NCI-H69 (cell line): ENCODE measurements around the gene ZNF425.
"Not testable (repeated sequence)": the region's sequence is repeated elsewhere in the genome, so short reads cannot be mapped to it uniquely, and the experiment has no call there.

Experiments
- DNase-seq: peaks from one replicate; lab custom pipeline; 2025; lab: John Stamatoyannopoulos, UW

Gene ZNF425

DNA sequence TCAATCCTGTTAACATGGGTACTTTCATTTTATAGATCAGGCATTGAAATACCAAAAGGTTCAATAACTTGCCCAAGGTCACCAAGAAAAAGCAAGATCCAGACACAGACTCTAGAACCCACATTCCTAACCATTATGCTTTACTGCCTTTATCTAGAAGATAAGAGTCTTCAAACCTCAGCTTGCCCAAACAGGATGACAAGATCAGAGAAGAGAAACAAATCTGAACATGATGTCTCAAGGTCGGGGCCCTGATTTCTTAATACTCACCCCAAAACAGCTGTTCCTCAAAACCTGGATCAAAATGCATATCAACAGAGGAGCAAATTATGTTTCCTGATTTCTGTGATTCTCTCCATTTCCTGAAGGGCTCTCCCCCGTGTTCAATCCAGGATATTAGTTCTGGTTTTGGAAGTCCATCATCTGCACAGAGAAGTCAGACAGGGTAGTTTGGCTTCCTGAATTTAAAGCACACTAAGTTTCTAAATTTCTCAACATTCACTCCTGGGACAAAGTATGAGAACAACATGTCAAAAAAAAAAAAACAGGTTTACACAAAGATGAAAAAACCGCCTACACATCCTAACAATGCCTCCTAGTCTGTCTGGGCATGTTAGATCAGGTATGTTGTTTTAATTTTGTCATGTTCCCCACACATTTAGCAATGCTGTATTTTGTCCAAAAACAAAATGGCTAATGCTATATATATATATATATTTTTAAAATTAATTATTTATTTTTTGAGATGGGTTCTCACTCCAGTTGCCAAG, 51.8 kb downstream of the ZNF425 start:
- no peak for DNase-seq

DNA sequence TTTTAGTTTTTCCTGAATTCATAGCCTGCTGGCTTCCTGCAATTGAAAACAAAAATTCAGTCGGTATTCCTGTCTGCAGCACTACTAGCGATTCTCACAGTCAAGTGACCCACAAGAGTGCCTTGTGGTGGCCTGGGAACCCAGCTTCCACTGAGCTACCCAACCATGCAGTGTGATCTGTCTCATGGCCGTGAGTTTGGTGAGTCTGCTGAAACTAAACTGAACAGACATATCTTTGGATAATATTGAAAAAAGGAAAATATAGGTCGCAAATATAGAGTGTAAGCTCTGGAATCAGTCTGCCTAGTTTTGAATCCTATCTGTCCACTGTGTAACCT, 53.7 kb downstream of the ZNF425 start:
- no peak for DNase-seq

DNA sequence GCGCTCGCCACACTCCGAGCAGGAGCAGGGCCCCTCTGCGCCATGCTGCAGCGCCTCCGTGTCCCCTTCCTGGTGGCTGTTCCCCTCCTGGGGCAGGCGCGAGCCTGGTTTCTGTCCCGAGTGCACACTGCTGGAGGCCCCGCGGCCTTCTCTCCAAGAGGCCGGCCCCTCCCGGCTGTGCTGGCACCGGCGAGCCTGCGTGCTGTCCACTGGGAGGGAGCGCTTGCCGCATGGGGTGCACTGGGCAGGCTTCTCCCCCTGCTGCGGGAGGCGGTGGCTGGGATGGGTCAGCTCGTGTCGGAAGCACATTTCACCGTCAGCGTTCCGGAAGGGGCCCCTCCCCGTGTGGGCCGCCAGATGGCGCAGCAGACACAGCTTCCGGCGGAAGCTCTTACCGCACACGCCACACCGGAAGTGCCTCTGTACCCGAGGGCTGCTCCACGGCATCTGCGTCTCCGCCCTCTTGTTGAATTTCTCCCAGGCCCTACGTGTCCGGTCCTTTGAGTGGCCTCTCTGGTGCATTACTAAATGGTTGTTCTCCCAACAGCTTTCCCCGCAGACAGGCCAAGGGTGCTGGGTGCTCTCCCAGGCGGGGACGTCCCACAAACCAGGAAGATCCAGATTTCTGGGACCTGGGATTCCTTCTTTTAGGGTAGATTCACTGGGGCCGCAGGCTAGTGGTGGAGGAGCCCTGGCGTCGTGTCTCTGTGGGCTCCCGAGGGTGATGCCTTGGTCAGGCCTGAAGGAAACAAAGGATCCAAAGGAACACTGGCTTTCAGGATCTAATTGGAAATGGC, 54.3 kb downstream of the ZNF425 start:
- DNase-seq = no peak

DNA sequence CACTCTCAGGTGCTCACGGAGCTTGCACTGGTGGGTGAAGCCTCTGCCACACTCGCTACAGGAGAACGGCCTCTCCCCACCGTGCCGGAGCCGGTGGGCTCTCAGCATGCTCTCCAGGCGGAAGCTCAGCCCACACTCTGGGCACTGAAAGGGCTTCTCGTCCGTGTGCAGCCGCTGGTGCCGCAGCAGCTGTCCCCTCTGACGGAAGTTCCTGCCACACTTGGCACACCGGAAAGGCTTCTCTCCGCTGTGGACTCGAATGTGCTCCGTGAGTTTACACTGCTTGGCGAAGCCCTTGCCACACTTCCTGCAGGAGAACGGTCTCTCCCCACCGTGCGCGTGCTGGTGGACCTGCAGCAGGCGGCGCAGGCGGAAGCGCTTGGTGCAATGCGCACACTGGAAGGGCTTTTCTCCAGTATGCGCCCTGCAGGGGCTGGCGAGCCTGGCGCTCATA, 54.9 kb downstream of the ZNF425 start:
- no peak for DNase-seq

DNA sequence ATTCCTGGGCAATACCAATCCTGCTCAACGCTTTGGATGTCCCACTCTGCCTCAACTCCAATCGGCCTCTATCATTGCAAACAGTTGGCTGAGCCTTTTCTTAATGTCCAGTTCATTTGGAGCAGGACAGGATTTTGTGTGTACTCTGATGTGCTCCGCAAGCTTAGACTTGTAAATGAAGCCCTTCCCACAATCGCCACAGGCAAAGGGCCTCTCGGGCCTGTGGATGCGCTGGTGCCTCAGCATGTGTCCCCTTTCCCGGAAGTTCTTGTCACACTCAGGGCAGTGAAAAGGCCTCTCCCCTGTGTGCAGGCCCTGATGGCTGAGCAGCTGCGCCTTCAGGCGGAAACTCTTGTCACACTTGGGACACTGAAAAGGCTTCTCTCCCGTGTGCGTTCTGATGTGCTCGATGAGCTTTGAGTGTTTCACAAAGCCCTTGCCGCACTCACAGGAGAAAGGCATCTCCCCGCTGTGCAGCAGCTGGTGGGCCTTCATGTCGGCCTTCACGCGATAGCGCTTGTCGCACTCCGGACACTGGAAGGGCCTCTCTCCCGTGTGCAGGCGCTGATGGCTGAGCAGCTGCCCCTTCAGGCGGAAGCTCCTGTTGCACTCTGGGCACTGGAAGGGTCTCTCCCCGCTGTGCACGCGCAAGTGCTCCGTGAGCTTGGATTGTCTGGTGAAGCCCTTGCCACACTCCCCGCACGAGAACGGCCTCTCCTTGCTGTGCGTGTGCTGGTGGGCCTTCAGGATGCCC, 55.6 kb downstream of the ZNF425 start:
- DNase-seq = no peak

DNA sequence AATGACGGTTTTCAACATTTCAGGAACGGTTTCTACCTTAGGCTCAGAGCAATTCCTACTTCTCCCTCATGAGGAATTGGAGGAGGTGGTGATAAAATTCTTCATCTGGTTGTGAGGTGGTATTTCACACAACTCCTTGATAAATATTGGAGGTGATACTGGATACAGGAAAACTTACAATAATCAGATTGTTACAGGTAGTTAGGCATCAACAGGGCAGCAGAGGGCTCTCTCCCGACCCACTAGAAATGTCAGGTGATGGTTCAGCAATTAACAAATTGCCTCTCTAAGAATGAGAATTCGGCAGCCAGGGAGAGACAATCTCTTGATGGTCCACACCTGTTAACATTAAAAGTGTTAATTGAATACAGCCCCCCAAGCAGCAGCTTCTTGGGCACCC, 58.3 kb downstream of the ZNF425 start:
- peak; percentile 15 for DNase-seq

DNA sequence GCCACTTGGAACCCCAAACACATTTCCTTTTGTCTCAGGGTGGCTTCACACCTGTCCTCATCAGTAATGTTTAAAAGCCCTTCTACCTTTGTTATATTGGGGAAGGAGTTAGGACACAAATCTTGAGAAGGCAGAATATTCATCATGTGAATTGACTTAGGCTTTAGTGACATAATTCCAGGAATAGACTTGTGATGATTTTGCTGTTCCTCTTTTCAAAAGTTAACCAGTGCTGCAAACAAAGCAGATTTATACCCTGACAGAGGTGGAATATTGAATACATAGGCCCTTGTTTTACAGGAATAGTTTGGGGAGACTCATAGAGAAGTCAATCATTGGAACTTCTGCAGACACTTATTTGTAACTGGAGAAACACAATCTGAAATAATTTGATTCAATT, 62.6 kb downstream of the ZNF425 start:
- peak; percentile 83 for DNase-seq

DNA sequence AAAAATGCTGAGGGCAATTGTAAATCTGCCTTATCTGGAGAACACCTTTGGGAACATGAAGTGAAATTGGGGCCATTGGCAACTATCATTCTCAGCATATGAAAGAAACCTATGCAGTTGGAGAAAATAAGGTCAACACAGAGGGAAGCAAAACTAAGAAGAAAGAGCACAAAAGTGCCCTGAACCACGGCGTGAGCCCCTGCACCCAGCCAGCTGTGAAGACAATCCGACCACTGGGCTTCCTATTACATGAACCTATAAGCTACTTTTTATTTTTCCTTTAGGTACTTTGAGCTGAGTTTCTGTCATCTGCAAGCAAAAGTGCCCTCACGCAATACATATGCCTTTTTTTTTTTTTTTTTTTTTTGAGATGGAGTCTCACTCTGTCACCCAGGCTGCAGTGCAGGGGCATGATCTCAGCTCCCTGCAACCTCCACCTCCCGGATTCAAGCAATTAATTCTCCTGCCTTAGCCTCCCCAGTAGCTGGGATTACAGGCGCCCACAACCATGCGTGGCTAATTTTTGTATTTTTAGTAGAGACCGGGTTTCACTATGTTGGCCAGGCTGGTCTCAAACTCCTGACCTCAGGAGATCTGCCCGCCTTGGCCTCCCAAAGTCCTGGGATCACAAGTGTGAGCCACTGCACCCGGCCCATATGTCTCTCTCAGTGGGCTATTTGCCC, 63.8 kb downstream of the ZNF425 start:
- not testable (repeated sequence) for DNase-seq

DNA sequence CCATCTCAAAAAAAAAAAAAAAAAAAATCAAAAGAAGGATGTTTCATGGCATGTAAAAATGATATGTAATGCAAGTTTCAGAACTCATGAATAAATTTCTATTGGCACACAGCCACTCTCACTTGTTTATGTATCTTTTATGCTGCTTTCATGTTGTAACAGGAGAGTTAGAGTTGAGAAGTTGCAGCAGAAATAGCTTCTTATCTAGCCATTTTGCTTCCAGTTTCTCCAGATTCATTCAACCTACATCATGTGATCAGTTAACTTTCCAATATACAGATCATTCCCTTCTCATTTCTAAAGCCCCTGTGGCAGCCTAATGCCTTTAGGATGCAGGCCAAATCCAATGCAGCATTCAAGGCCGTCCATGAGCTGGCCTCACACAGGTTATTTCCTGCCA, 66.0 kb downstream of the ZNF425 start:
- no peak for DNase-seq

DNA sequence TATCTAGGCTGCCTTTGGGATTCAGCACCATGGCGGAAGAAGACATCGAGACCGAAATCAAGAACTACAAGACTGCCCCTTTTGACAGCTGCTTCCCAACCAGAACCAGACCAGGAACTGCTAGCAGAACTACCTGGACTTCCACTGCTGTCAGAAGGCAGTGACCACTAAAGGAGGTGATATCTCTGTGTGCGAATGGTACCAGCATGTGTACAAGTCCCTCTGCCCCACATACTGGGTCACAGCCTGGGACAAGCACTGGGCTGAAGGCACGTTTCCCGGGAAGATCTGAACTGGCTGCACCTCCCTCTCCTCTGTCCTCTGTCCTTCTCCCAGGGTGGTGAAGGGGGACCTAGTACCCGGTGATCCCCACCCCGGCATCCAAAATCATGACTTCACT, 72.2 kb downstream of the ZNF425 start:
- no peak for DNase-seq

DNA sequence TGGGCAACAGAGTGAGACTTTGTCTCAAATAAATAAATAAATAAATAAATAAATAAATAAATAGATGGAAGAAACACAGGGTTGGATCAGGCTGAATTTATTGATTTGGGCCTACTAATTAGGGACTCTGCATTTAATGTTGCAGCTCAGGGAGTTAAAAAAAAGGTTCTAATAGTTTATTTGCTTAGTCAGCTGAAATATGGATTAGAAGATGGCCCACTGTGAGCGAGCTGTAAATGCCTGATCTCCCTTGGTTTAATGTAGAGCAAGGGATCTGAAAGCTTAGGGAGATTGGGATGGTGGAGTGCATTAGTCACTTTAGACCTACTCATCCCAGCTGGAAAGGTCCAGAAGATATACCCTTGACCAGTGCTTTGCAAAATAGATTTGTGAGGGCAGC, 72.7 kb downstream of the ZNF425 start:
- DNase-seq = no peak
